ENCODE results near the gene MIOS.

MIOS gene

GRCh38 chr7:7566651-7567611 is at the start of gene MIOS:
Gene MIOS, plus strand, starts transcription at chr7:7566884. Its CDS starts 5,592 bp downstream, at chr7:7572476.
- FAIRE-seq, result no peak

- FAIRE-seq, result no peak
These were observed 48.9 kb upstream of the MIOS start for GRCh38 chr7:7517754-7518153.

GRCh38 chr7:7519056-7519455 is 47.6 kb upstream of the MIOS start:
- no peak for FAIRE-seq

- no peak for FAIRE-seq
These were observed 47.2 kb upstream of the MIOS start for GRCh38 chr7:7519528-7519927.

- no peak for FAIRE-seq
These were observed 45.4 kb upstream of the MIOS start for GRCh38 chr7:7521259-7521658.

GRCh38 chr7:7522421-7522820 is 44.3 kb upstream of the MIOS start:
- FAIRE-seq, result no peak

- no peak for FAIRE-seq
These were observed 42.6 kb upstream of the MIOS start for GRCh38 chr7:7524121-7524520.

- FAIRE-seq, result no peak
These were observed 40.7 kb upstream of the MIOS start for GRCh38 chr7:7526006-7526405.

GRCh38 chr7:7527047-7527446 is 39.6 kb upstream of the MIOS start:
- FAIRE-seq, result no peak

- FAIRE-seq, result no peak
These were observed 37.4 kb upstream of the MIOS start for GRCh38 chr7:7529328-7529727.

- no peak for FAIRE-seq
These were observed 32.8 kb upstream of the MIOS start for GRCh38 chr7:7533831-7534430.

GRCh38 chr7:7535691-7536090 is 31.0 kb upstream of the MIOS start, which contains the start of gene COL28A1:
Gene COL28A1, minus strand, starts transcription at chr7:7535873. Its CDS starts 2,998 bp downstream, at chr7:7532875.
- FAIRE-seq, result no peak

- no peak for FAIRE-seq
These were observed 30.2 kb upstream of the MIOS start for GRCh38 chr7:7536396-7537019.

- FAIRE-seq, result no peak
These were observed 29.0 kb upstream of the MIOS start for GRCh38 chr7:7537711-7538110.

GRCh38 chr7:7539152-7539551 is 27.5 kb upstream of the MIOS start:
- FAIRE-seq, result no peak

GRCh38 chr7:7539711-7540110 is 27.0 kb upstream of the MIOS start:
- FAIRE-seq, result no peak

- no peak for FAIRE-seq
These were observed 24.3 kb upstream of the MIOS start for GRCh38 chr7:7542251-7542835.

- FAIRE-seq, result no peak
These were observed 18.3 kb upstream of the MIOS start for GRCh38 chr7:7548407-7548806.

- FAIRE-seq, result no peak
These were observed 16.0 kb upstream of the MIOS start for GRCh38 chr7:7550663-7551062.

GRCh38 chr7:7552199-7552598 is 14.5 kb upstream of the MIOS start:
- no peak for FAIRE-seq

GRCh38 chr7:7553386-7553785 is 13.3 kb upstream of the MIOS start:
- FAIRE-seq, result no peak

GRCh38 chr7:7554021-7554432 is 12.7 kb upstream of the MIOS start:
- no peak for FAIRE-seq
